Glutamatergic neuron (in vitro differentiated cells): ENCODE measurements around the gene ANXA4. TPM values are rescaled to one million over a fixed set of nuclear protein-coding genes. Genes with fewer than 3 reads are reported as not detected.

Experiments
- DNase-seq: peaks from one replicate; pipeline ENCODE4 v3.0.0; 2022
- H3K27ac Mint-ChIP-seq: one replicate; pipeline ENCODE4 v1.8.0; 2020; ENCODE audit warnings: mild to moderate bottlenecking, mixed read lengths, inconsistent platforms; ENCODE audit not compliant: unreplicated experiment
- H3K27me3 Mint-ChIP-seq: one replicate; pipeline ENCODE4 v1.8.0; 2020; ENCODE audit warnings: mild to moderate bottlenecking, moderate library complexity, mixed read lengths, inconsistent platforms; ENCODE audit not compliant: unreplicated experiment
- H3K36me3 Mint-ChIP-seq: one replicate; pipeline ENCODE4 v1.8.0; 2020; ENCODE audit warnings: mild to moderate bottlenecking, mixed read lengths, inconsistent platforms; ENCODE audit not compliant: unreplicated experiment
- H3K4me1 Mint-ChIP-seq: one replicate; pipeline ENCODE4 v1.8.0; 2020; ENCODE audit warnings: mild to moderate bottlenecking, low read depth, mixed read lengths, inconsistent platforms; ENCODE audit not compliant: unreplicated experiment
- H3K4me3 Mint-ChIP-seq: one replicate; pipeline ENCODE4 v1.8.0; 2020; ENCODE audit warnings: mild to moderate bottlenecking, mixed read lengths, inconsistent platforms; ENCODE audit not compliant: unreplicated experiment
- H3K9me3 Mint-ChIP-seq: one replicate; pipeline ENCODE4 v1.8.0; 2020; ENCODE audit warnings: mild to moderate bottlenecking, moderate library complexity, mixed read lengths, inconsistent platforms; ENCODE audit not compliant: unreplicated experiment
- total RNA-seq: library from RNA; stranded (reverse); fragmentation: NEBNext Ultra II Directional; extraction: Animal tissue kit (Norgen Biotek cat#: 25700); gene quantifications from one replicate; pipeline ENCODE4 v1.2.1, GENCODE V29; 2021; ENCODE audit not compliant: unreplicated experiment
- TF ChIP-seq, protein P1 (sequence below): fragments of 200-600 bp; sonication (generic); IDR thresholded peaks from one replicate; pipeline ENCODE4 v1.5.0; 2021; ENCODE audit not compliant: partially characterized antibody, unreplicated experiment

Gene ANXA4
- total RNA-seq, 1 donor from 2014 or later = 3.1 TPM

DNA sequence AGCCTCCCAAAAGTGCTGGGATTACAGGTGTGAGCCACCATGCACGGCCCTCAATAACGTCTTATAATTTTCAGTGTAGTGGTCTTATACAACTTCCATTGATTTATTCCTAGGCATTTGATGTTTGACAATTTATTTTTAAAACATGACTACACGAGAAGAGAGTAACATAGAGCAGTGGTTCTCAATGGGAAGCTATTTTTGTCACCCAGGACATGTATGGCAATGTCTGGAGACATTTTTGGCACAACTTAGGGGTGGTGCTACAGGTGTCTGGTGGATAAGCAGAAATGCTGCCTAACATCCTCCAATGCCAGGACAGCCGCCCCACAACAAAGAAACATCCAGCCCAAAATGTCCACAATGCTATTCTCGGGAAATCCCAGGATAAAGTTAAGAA lies 12.7 kb upstream of the ANXA4 start:
- no peak overlapping the region for H3K4me3 Mint-ChIP-seq
- H3K27me3 Mint-ChIP-seq = peaks cover 4% of the 10 kb centered on the region
- H3K36me3 Mint-ChIP-seq = no peaks in the 10 kb centered on the region
- no peak overlapping the region for H3K27ac Mint-ChIP-seq
- no peaks in the 10 kb centered on the region for H3K9me3 Mint-ChIP-seq
- peaks cover 1% of the 10 kb centered on the region for H3K4me1 Mint-ChIP-seq
- TF ChIP-seq, protein P1, sequence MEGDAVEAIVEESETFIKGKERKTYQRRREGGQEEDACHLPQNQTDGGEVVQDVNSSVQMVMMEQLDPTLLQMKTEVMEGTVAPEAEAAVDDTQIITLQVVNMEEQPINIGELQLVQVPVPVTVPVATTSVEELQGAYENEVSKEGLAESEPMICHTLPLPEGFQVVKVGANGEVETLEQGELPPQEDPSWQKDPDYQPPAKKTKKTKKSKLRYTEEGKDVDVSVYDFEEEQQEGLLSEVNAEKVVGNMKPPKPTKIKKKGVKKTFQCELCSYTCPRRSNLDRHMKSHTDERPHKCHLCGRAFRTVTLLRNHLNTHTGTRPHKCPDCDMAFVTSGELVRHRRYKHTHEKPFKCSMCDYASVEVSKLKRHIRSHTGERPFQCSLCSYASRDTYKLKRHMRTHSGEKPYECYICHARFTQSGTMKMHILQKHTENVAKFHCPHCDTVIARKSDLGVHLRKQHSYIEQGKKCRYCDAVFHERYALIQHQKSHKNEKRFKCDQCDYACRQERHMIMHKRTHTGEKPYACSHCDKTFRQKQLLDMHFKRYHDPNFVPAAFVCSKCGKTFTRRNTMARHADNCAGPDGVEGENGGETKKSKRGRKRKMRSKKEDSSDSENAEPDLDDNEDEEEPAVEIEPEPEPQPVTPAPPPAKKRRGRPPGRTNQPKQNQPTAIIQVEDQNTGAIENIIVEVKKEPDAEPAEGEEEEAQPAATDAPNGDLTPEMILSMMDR = no peak
- DNase-seq = no peak

DNA sequence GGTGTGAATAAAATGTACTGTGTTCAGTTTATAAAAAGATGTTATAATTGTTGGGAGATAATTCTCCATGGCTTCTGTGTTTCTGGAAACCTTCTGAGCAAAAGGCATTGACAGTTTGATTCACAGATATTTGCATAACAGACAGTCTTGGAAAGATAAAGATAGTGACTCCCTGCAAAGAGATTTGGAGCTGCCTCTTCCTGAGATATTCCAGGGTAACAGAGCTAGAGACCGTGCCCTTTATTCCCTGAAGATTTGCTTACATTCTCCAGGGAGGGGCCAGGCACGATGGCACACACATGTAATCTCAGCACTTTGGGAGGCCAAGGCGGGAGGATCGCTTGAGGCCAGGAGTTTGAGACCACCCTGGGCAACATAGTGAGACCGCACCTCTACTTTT lies 12.2 kb upstream of the ANXA4 start:
- Mint-ChIP-seq H3K36me3 (no peaks in the 10 kb centered on the region), H3K4me3 (no peak overlapping the region), H3K4me1 (peaks cover 1% of the 10 kb centered on the region), H3K27me3 (peaks cover 4% of the 10 kb centered on the region), H3K9me3 (no peaks in the 10 kb centered on the region), H3K27ac (no peak overlapping the region)
- DNase-seq = no peak
- TF ChIP-seq, protein P1 = no peak

DNA sequence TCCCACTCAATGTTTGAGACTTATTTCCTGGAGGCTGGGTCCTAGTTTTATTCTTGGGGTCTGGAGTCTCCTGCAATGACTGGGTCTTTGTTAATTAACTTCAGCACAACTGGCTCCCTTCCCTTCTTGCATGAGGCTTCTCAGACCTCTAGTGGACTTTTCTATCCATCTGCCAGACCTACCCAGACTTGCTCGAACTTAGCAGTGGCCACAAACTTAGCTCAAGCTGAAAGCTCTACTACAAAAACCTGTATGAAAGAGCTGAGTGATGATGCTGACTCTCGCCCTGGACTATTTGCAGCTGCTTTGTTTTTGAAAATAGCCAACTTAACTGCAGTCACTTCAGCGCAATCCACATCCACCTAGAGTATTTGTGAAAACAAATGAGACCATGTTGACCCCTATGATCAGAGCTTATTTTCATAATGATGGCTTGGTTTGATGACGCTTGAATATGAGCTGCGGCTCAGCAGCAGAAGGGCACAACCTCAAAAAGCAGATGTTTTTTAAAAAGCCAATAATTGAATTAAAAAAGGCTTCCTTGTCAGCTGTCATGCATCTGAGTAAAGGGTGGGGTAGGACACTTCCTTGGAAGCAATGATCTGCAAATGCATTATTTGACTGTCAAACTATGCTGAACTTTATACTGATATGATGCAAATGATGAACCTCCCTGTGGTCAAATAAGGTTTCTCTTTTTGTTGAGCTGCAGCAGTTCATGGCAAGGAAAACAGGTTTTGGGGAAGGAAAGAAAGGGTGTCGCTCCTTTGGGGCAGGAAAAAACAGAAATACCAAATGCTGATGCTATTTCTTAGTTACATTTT lies 10.6 kb upstream of the ANXA4 start:
- no peak overlapping the region for H3K27ac Mint-ChIP-seq
- DNase-seq = no peak
- no peaks in the 10 kb centered on the region for H3K9me3 Mint-ChIP-seq
- TF ChIP-seq, protein P1 = no peak
- H3K27me3 Mint-ChIP-seq = no peaks in the 10 kb centered on the region
- peaks cover 1% of the 10 kb centered on the region for H3K4me1 Mint-ChIP-seq
- no peak overlapping the region for H3K4me3 Mint-ChIP-seq
- H3K36me3 Mint-ChIP-seq = no peaks in the 10 kb centered on the region

DNA sequence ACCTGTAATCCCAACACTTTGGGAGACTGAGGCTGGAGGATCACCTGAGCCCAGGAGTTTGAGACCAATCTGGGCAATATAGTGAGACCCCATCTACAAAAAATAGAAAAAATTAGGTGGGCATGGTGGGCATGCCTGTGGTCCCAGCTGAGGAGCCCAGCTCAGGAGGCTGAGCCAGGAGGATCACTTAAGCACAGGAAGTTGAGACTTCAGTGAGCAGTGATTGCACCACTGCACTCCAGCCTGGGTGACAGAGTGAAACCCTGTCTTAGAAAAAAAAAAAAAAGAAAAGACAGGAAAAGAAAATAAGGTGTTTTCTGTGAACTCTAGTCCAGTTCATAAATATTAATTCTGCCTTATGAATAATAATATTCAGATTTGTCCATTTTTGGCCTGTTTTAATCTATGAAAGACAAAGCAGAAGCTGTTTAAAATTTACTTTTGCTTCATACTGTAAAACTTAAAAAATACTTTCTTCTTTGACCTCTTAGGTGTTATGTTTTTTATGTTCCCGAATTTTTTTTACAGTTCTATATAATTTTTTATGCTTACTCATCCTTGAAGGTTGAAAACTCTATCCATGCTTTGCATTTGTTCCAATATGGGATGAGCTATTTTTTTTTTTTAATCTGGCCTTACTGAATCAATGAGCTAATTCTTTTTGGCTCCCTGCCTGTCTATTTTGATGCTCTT lies 8.4 kb upstream of the ANXA4 start:
- Mint-ChIP-seq H3K4me3 (no peak overlapping the region), H3K4me1 (peaks cover 1% of the 10 kb centered on the region), H3K27ac (no peak overlapping the region), H3K27me3 (no peaks in the 10 kb centered on the region), H3K9me3 (no peaks in the 10 kb centered on the region), H3K36me3 (no peaks in the 10 kb centered on the region)
- DNase-seq = no peak
- TF ChIP-seq, protein P1 = no peak
